ENCODE results near the gene KIFC3. TPM values are rescaled to one million over a fixed set of nuclear protein-coding genes. Genes with fewer than 3 reads are reported as not detected.

Gene KIFC3
- total RNA-seq, 2 donors from 2014 or later = 40.6 to 59.5 TPM

- H3K4me1 ChIP-seq = peaks cover 0 to 13% of the 10 kb centered on the region in 2 donors
- DNase-seq (ENCODE audit: low spot score) = no peak
- H3K27me3 ChIP-seq = no peaks in the 10 kb centered on the region
- H3K36me3 ChIP-seq = no peaks in the 10 kb centered on the region
- no peaks in the 10 kb centered on the region for H3K9me3 ChIP-seq
- H3K4me3 ChIP-seq = no peak overlapping the region
- H3K27ac ChIP-seq = no peak overlapping the region
- TF ChIP-seq CTCF (IDR thresholded peaks at IDR 0.05) = no peak
These were observed 62.4 kb downstream of the KIFC3 start for GRCh38 chr16:57739756-57740422.

GRCh38 chr16:57738844-57739243, 63.4 kb downstream of the KIFC3 start:
- Histone ChIP-seq H3K27me3 (no peaks in the 10 kb centered on the region), H3K4me3 (no peak overlapping the region), H3K36me3 (no peaks in the 10 kb centered on the region), H3K27ac (no peak overlapping the region), H3K9me3 (no peaks in the 10 kb centered on the region), H3K4me1 (peaks cover 0 to 21% of the 10 kb centered on the region in 2 donors)
- no peak for TF ChIP-seq CTCF (IDR thresholded peaks at IDR 0.05)
- no peak for DNase-seq (ENCODE audit: low spot score)

GRCh38 chr16:57736419-57737351, 65.6 kb downstream of the KIFC3 start:
- H3K4me3 ChIP-seq = peak overlapping the region; percentile 69 to 94
- peak; percentile 73 for DNase-seq (ENCODE audit: low spot score)
- peaks cover 0 to 21% of the 10 kb centered on the region in 2 donors for H3K4me1 ChIP-seq
- H3K36me3 ChIP-seq = no peaks in the 10 kb centered on the region
- no peaks in the 10 kb centered on the region for H3K27me3 ChIP-seq
- peak overlapping the region; percentile 30 to 44 for H3K27ac ChIP-seq
- no peaks in the 10 kb centered on the region for H3K9me3 ChIP-seq
- TF ChIP-seq CTCF (IDR thresholded peaks at IDR 0.05) = no peak

GRCh38 chr16:57735755-57736418, 66.4 kb downstream of the KIFC3 start, which contains the start of gene KATNB1:
TSS of gene KATNB1 (plus strand) at chr16:57735770. CDS start at chr16:57737244, 1,474 bp downstream.
- Histone ChIP-seq H3K27ac (peak within 1 kb of the TSS; percentile 85 to 88), H3K27me3 (no peaks in the 10 kb centered on the region), H3K36me3 (no peaks in the 10 kb centered on the region), H3K4me1 (peaks cover 0 to 21% of the 10 kb centered on the region in 2 donors), H3K9me3 (no peaks in the 10 kb centered on the region), H3K4me3 (peak within 1 kb of the TSS; percentile 69 to 94)
- no peak for TF ChIP-seq CTCF (IDR thresholded peaks at IDR 0.05)
- no peak for DNase-seq (ENCODE audit: low spot score)

GRCh38 chr16:57734925-57735754, 67.2 kb downstream of the KIFC3 start:
- Histone ChIP-seq H3K4me1 (peaks cover 0 to 21% of the 10 kb centered on the region in 2 donors), H3K27me3 (no peaks in the 10 kb centered on the region), H3K36me3 (no peaks in the 10 kb centered on the region), H3K27ac (peak overlapping the region; percentile 85 to 88), H3K9me3 (no peaks in the 10 kb centered on the region), H3K4me3 (peak overlapping the region; percentile 69 to 94)
- DNase-seq (ENCODE audit: low spot score) = peak; percentile 100
- TF ChIP-seq CTCF (IDR thresholded peaks at IDR 0.05) = no peak
